Activated CD8-positive, alpha-beta memory T cell treated with anti-CD3 and anti-CD28 coated beads, Interleukin-2, amount 50 U/mL, for 1 hour (primary cell): Measurements from ENCODE around the gene ATF7IP2.
"Not testable (repeated sequence)": the region's sequence is repeated elsewhere in the genome, so short reads cannot be mapped to it uniquely, and the experiment has no call there.

Experiments
- DNase-seq: peaks from one replicate; pipeline ENCODE4 v3.0.0-alpha.2; 2020; ENCODE audit errors: extremely low read depth

ATF7IP2 gene, protein sequence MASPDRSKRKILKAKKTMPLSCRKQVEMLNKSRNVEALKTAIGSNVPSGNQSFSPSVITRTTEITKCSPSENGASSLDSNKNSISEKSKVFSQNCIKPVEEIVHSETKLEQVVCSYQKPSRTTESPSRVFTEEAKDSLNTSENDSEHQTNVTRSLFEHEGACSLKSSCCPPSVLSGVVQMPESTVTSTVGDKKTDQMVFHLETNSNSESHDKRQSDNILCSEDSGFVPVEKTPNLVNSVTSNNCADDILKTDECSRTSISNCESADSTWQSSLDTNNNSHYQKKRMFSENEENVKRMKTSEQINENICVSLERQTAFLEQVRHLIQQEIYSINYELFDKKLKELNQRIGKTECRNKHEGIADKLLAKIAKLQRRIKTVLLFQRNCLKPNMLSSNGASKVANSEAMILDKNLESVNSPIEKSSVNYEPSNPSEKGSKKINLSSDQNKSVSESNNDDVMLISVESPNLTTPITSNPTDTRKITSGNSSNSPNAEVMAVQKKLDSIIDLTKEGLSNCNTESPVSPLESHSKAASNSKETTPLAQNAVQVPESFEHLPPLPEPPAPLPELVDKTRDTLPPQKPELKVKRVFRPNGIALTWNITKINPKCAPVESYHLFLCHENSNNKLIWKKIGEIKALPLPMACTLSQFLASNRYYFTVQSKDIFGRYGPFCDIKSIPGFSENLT

GRCh38 chr16:10385725-10386516 lies at the start of gene ATF7IP2:
Gene ATF7IP2, plus strand, starts transcription at chr16:10386061. Its CDS starts 44,560 bp downstream, at chr16:10430621.
- DNase-seq: peak; percentile 73

DNA sequence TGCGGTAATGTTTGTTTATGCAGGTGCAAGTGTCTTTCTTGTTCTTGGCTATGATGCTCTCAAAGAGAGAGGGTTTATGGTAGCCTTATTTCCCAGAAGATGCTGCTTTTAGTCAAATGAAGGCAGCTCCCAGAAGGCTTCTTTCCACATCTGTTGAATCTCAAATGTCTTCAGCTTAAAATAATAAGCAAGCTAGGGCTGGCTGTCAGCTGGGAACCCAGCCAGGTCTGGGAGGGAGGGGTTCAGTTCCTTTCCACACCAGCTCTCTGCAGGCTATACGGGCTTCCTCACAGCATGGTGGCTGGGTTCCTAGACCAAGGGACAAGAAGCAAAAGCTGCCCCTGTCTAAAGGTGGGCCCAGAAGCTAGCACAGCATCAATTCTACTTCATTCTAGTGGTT lies 47.4 kb upstream of the ATF7IP2 start:
- no peak for DNase-seq

DNA sequence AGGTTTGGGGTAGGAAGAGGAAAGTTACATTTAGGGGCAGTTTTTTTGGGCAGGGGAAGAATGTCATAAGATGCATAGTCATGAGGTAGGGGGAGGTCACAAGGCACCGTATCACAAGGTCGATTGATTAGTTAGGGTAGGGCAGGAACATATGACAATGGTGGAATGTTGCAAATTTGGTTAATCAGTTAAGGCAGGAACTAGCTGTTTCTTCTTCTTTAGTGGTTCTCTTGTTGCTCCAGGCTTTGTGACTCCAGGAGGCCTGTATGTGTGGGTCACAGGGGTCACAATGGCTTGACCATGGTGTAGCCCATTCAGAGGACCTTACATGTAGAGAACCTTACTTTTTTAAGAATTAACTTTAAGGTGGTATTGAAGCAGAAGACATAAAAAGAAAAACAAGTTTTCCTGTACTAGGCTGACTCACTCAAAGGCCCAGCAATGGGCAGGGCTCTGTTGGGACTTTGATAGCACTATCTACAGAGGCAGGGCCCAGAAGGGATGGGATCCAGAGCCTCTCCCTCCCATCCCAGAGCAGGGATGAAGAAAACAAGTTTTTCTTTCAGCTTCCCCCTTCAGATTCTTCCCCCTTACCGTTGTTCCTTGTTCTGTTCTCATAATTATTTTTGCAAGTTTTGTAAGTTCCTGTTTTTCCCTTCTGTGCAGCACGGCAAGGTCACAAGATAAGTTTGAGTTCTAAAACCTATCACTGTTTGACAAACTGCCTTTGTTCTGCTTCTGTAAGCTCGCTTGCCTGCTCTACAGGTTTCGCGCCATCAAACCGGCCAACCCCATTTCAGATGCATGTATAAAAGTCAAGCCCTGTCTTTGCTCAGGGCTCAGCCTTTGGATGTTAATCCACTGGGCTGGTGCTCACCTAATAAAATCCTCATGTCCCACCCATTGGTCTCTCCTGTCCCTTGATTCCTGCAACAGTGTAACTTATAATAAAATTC lies 45.8 kb upstream of the ATF7IP2 start:
- DNase-seq: no peak

GRCh38 chr16:10343124-10343760 lies 42.6 kb upstream of the ATF7IP2 start:
- DNase-seq: no peak

DNA sequence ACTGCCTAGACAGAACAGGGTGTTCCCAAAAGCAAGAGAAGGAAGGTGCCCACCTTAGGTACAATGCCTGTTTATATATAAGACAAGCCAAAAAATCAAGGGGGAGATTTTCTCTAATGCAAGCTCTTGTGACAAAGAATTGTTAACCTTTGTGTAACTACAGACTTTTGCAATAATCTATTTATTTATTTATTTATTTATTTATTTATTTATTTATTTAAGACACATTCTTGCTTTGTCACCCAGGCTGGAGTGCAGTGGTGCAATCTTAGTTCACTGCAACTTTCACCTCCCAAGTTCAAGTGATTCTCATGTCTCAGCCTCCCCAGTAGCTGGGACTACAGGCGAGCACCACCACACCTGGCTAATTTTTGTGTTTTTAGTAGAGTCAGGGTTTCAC lies 41.2 kb upstream of the ATF7IP2 start:
- DNase-seq: not testable (repeated sequence)

- DNase-seq: no peak
These were observed 40.2 kb upstream of the ATF7IP2 start for GRCh38 chr16:10345629-10346028.

- DNase-seq: no peak
These were observed 36.0 kb upstream of the ATF7IP2 start for GRCh38 chr16:10349851-10350250.

- no peak for DNase-seq
These were observed 33.6 kb upstream of the ATF7IP2 start for GRCh38 chr16:10352262-10352661.

DNA sequence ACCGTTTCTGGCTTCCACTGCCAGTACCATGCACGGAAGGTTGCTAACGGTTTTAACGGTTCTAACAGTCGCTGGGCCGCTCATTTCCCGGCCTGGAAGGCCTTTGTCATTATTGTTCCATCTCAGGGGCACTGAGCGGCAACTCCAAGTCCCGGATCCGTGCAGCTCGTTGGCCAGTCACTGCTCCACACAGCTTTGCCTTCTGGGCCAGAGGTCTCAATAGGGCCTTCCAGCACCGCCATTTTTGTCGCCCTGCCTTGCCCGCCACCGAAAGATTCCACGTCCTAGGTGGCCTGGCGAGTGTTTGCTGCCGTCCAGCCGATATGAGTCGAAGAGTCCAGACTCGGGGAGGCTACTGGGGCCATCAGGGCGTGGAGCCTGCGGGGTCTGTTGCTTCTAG lies 30.3 kb upstream of the ATF7IP2 start:
- no peak for DNase-seq

- DNase-seq: no peak
These were observed 28.7 kb upstream of the ATF7IP2 start for GRCh38 chr16:10356870-10357842.

DNA sequence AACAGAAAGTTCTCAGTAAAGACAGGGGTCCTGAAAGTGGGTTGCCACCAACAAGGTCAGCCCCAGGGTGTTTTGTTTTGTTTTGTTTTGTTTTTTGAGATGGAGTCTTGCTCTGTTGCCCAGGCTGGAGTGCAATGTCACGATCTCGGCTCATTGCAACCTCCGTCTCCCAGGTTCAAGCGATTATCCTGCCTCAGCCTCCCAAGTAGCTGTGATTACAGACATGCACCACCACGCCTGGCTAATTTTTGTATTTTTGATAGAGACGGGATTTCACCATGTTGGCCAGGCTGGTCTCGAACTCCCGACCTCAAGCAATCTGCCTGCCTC lies 24.1 kb upstream of the ATF7IP2 start:
- not testable (repeated sequence) for DNase-seq

DNA sequence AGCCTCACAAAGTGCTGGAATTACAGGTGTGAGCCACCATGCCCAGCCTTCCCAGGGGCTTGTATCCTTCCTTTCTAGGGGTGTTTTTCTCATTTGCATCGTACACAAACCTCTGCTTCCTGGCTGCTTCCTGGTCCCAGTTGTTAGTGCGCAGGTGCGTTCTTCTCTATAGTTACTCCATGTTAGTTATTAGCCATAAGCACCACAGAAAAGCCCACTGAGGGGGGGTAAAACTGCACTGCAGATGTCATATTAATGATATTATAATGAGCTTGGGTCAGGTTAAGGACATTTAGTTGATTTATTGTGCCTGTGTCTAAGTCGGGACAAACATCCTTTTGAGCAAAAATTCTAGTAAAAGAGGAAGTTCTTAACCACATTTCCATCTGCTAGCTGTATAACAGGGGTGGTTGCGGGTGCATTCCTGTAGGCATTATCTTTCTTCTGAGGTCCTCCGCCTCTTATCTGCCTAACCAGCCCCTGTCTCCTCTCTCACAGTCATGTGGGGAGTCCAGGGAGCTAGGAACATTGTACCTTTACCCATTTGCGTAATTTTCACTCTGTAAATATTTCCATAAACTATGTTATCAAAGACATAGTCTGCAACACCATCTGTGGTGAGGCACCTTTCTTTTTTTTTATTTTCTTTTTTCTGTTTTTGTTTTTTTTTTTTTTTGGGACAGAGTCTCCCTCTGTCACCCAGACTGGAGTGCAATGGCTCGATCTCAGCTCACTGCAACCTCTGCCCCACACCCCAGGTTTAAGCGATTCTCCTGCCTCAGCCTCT lies 23.6 kb upstream of the ATF7IP2 start:
- DNase-seq: no peak

GRCh38 chr16:10362864-10363197 lies 23.0 kb upstream of the ATF7IP2 start:
- not testable (repeated sequence) for DNase-seq

GRCh38 chr16:10366619-10367018 lies 19.2 kb upstream of the ATF7IP2 start:
- DNase-seq: not testable (repeated sequence)

GRCh38 chr16:10367616-10368188 lies 18.2 kb upstream of the ATF7IP2 start:
- DNase-seq: no peak

DNA sequence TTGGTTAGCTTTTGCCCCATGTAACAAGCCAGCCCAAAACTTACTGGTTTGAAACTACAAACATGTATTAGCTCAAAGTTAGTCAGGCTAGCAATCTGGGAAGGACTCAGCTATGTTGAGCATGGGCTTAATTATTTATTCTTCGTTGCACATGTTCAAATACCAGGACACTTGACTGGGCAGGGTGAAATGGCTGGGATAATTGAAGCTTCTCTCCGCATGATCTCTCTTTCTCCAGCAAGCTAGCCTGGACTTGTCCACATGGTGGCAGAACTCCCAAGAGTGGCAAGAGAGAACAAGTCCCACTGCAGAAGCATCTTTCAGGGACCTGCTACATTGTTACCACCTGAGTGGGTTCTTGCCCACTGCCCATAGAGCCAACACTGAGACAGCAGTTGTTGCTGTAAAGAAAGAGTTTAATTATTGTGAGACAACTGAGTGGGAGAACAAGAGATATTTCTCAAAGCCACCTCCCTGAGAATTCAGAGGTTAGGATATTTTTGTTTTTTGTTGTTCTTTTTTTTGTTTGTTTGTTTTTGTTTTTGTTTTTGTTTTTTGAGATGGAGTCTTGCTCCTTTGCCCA lies 16.8 kb upstream of the ATF7IP2 start:
- no peak for DNase-seq

DNA sequence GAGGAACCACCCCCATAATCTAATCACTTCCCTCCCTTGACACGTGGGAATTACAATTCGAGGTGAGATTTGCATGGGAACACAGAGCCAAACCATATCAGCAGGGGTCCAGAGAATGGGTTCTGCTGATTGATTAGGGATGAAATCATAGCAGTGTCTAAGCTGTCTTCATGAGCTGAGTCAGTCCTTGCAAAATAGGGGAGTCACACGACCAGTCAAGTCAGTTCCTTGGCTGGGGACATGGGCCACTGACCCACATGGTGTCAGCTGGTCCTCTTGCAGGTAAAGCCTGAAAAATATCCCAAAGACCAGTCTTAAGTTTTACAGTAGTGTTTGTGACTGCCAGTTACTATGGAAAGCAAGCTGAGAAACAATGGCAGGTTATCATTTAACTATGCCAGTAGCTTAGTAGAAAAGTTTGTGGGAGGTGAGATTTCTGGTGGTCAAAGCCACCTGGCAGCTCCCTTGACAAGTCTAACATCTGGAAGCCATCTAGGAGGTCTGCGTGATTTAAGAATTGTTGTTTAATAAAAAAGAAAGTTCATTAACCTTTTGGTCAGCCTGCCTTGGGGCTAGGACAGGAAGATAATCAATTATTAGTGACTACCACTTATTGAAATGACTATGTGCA lies 15.7 kb upstream of the ATF7IP2 start:
- no peak for DNase-seq

GRCh38 chr16:10371592-10371991 lies 14.3 kb upstream of the ATF7IP2 start:
- no peak for DNase-seq
